ENCODE measurements around the gene FAM13A. TPM values are rescaled to one million over a fixed set of nuclear protein-coding genes. Genes with fewer than 3 reads are reported as not detected.

The FAM13A gene
- total RNA-seq, 1 donor from 2014 or later: 68.5 TPM

- DNase-seq: no peak
Measured at GRCh38 chr4:88771883-88772450, 285.0 kb downstream of the FAM13A start.

GRCh38 chr4:88765729-88766128 lies 291.3 kb downstream of the FAM13A start:
- DNase-seq: no peak

GRCh38 chr4:88763075-88763474 lies 293.9 kb downstream of the FAM13A start:
- DNase-seq: no peak

- no peak for DNase-seq
Measured at GRCh38 chr4:88761861-88762523, 295.0 kb downstream of the FAM13A start.

- DNase-seq: no peak
Measured at GRCh38 chr4:88761342-88761741, 295.6 kb downstream of the FAM13A start.

GRCh38 chr4:88759895-88760290 lies 297.1 kb downstream of the FAM13A start:
- DNase-seq: no peak

- peak; percentile 54 for DNase-seq
Measured at GRCh38 chr4:88759039-88759894, 297.7 kb downstream of the FAM13A start.

- no peak for DNase-seq
Measured at GRCh38 chr4:88758264-88758663, 298.7 kb downstream of the FAM13A start.

- DNase-seq: no peak
Measured at GRCh38 chr4:88757776-88758175, 299.2 kb downstream of the FAM13A start.

- DNase-seq: no peak
Measured at GRCh38 chr4:88757067-88757466, 299.9 kb downstream of the FAM13A start.

GRCh38 chr4:88756149-88756548 lies 300.8 kb downstream of the FAM13A start:
- no peak for DNase-seq

- no peak for DNase-seq
Measured at GRCh38 chr4:88755454-88755853, 301.5 kb downstream of the FAM13A start.

GRCh38 chr4:88754796-88755195 lies 302.2 kb downstream of the FAM13A start:
- no peak for DNase-seq

- no peak for DNase-seq
Measured at GRCh38 chr4:88753658-88754571, 303.1 kb downstream of the FAM13A start.

GRCh38 chr4:88752754-88753153 lies 304.2 kb downstream of the FAM13A start:
- no peak for DNase-seq

- DNase-seq: no peak
Measured at GRCh38 chr4:88752076-88752463, 304.9 kb downstream of the FAM13A start.

GRCh38 chr4:88751258-88752075 lies 305.5 kb downstream of the FAM13A start:
- DNase-seq: no peak

- no peak for DNase-seq
Measured at GRCh38 chr4:88750369-88750768, 306.6 kb downstream of the FAM13A start.

GRCh38 chr4:88747351-88747750 lies 309.6 kb downstream of the FAM13A start:
- no peak for DNase-seq

- DNase-seq: no peak
Measured at GRCh38 chr4:88746206-88746605, 310.8 kb downstream of the FAM13A start.

- DNase-seq: no peak
Measured at GRCh38 chr4:88745581-88746163, 311.3 kb downstream of the FAM13A start.
